ENCODE measurements around the gene ID1. TPM values are rescaled to one million over a fixed set of nuclear protein-coding genes. Genes with fewer than 3 reads are reported as not detected.

ID1 gene
- total and polyA plus RNA-seq, 8 donors, result 168 to 585 (median 364) TPM

DNA sequence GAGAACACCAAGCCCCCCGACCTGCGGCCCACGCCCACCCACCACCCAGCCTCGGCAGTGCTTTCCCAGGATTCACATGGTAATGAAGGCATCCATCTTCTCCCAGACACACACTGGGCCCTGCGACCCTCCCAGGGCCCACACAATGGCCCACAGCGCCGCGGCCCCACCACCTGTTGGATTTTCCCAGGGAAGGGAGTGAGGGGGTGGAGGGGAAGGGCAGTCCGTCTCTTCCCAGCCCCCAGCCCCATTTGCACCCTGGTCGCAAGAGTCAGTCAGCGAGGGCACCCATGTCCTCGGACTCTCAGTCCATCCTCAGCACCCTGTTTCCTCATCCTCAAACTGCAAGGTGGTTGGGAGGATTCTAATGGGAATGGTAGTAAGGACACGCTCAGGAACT, 23.7 kb upstream of the ID1 start:
- 73 to 91% (median 87%) methylated on average over 12 to 13 of the region's 13 CpGs for WGBS, 5 donors
- Histone ChIP-seq H3K4me1 (no peaks in the 10 kb centered on the region), H3K27me3 (no peaks in the 10 kb centered on the region), H3K9me3 (no peaks in the 10 kb centered on the region), H3K27ac (no peak overlapping the region), H3K36me3 (no peaks in the 10 kb centered on the region), H3K4me3 (no peak overlapping the region)
- no peak for TF ChIP-seq POLR2A (IDR thresholded peaks at IDR 0.05)
- TF ChIP-seq EP300 (IDR thresholded peaks at IDR 0.05), result no peak
- TF ChIP-seq, protein P1, sequence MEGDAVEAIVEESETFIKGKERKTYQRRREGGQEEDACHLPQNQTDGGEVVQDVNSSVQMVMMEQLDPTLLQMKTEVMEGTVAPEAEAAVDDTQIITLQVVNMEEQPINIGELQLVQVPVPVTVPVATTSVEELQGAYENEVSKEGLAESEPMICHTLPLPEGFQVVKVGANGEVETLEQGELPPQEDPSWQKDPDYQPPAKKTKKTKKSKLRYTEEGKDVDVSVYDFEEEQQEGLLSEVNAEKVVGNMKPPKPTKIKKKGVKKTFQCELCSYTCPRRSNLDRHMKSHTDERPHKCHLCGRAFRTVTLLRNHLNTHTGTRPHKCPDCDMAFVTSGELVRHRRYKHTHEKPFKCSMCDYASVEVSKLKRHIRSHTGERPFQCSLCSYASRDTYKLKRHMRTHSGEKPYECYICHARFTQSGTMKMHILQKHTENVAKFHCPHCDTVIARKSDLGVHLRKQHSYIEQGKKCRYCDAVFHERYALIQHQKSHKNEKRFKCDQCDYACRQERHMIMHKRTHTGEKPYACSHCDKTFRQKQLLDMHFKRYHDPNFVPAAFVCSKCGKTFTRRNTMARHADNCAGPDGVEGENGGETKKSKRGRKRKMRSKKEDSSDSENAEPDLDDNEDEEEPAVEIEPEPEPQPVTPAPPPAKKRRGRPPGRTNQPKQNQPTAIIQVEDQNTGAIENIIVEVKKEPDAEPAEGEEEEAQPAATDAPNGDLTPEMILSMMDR (IDR thresholded peaks at IDR 0.05), result no peak
- no peak for TF ChIP-seq POLR2AphosphoS5 (IDR thresholded peaks at IDR 0.05)
- no peak for DNase-seq
- intact Hi-C loops (cut with DNase I; ENCODE audit: low total_unique reads), result no loop called here

DNA sequence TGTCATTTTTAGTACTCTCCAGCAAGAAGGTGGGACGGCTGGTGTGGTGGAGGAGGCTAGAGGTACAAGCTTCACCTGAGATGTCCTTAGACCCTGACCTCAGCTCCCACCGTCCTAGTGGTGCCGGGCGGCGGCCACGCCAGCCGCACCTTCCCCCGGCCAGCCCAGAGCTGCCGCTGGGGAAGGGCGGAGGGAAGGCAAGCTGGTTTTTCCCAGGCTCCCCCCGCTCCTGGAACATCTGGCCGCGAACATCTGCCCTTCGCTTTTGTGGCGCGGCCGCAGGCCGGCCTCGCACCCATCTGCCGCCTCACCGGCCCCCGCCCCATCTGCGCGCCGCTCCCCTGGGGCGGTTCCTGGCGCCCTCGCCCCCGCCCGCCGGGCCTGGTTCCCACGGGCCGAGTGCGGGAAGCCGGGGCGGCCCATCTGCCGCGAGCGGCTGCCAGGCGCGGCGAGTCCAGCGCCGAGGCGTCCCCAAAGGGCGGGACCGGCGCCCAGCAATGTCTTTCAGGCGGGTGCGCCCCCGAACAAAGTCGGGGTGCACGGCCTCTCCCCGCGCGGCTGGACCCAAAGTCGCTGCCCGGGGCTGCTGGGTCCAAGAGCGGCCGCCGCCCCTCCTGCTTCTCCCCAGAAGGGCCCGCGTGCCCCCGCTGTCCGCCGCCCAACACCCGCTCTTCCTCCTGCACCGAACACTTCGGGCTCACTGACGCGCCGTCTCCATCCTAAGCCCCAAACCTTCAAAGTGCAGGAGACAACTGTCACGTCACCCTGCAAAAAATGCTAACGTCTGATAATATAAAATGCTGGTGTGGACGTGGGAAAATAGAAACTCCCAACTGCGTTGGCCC, 17.3 kb upstream of the ID1 start:
- TF ChIP-seq POLR2A (IDR thresholded peaks at IDR 0.05) (no peak), POLR2AphosphoS5 (IDR thresholded peaks at IDR 0.05) (peak in 1 of 3 donors; percentile 35), EP300 (IDR thresholded peaks at IDR 0.05) (no peak)
- TF ChIP-seq, protein P1 (IDR thresholded peaks at IDR 0.05), result no peak
- Histone ChIP-seq H3K9me3 (no peaks in the 10 kb centered on the region), H3K36me3 (no peaks in the 10 kb centered on the region), H3K4me3 (peak overlapping the region; percentile 50 to 57 (median 52)), H3K4me1 (peaks cover 14 to 20% (median 16%) of the 10 kb centered on the region in 4 donors), H3K27ac (peak overlapping the region; percentile 51 to 86 (median 79)), H3K27me3 (peaks cover 0 to 10% (median 0%) of the 10 kb centered on the region in 3 donors)
- 4 to 9% (median 5%) methylated on average over 22 to 76 of the region's 76 CpGs for WGBS, 5 donors
- intact Hi-C loops (cut with DNase I; ENCODE audit: low total_unique reads), result no loop called here
- DNase-seq, result peak; percentile 57 to 82

DNA sequence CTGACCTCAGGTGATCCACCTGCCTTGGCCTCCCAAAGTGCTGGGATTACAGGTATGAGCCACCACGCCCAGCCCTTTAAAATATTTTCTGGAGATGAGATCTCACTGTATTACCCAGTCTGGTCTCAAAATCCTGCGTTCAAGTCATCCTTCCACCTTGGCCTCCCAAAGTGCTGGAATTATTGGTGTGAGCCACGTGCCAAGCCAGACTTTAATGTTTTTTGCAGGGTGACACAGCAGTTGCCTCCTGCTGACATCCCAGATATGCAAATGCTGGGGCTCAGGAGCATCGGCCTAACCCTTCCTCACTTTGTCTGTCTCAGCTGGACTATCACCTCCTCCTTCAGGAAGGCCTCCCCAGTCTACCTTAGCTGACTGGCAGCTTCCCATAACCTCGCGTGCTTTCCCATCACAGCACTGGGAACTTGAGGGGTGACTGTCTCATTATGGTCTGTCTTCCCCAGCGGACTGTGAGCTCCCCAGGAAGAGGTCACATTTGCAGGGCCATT, 14.3 kb upstream of the ID1 start:
- Histone ChIP-seq H3K36me3 (no peaks in the 10 kb centered on the region), H3K9me3 (no peaks in the 10 kb centered on the region), H3K4me1 (peaks cover 14 to 36% (median 27%) of the 10 kb centered on the region in 4 donors), H3K4me3 (no peak overlapping the region), H3K27ac (peak overlapping the region in 1 of 5 donors; percentile 16), H3K27me3 (peaks cover 0 to 10% (median 0%) of the 10 kb centered on the region in 3 donors)
- no peak for DNase-seq
- 86 to 92% (median 91%) methylated on average over 7 of the region's 7 CpGs for WGBS, 5 donors
- intact Hi-C loops (cut with DNase I; ENCODE audit: low total_unique reads), result no loop called here
- TF ChIP-seq POLR2A (IDR thresholded peaks at IDR 0.05) (no peak), EP300 (IDR thresholded peaks at IDR 0.05) (no peak), POLR2AphosphoS5 (IDR thresholded peaks at IDR 0.05) (no peak)
- TF ChIP-seq, protein P1 (IDR thresholded peaks at IDR 0.05), result no peak

DNA sequence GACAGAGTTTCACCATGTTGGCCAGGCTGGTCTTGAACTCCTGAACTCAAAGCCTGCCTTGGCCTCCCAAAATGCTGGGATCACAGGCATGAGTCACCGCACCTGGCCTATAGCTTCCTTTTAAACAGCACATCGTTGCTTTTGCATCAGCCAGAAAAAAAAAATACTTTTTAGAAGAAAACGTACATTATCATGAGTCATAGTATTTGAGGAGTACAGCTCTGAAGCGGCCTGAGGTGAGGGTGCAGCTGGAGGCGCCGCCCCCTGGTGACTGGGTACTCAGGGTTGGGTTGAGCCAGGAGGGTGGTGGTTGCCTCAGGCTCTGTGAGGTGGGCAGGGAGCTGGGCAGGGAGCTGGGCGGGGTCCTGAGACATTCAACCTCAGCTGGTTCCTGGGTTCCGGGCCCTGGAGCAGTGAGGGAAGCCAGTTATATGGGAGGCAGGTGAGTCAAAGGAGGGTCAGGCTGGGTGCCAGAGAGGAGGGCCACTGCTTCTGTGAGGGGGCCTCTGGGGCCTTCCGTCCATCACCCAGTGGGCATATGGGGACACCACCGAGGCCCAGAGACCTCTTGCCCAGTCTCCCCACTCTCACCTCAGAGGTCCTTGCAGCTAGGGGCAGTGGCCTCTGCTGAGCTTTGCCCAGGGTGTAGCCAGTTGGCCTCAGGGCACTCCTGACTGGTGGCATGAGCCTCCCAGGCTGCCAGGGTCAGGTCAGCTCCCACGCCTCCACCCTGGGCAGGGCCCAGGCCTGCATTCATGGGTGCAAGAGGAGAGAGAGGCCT, 11.7 kb upstream of the ID1 start:
- TF ChIP-seq POLR2AphosphoS5 (IDR thresholded peaks at IDR 0.05) (peak in 2 of 3 donors; percentile 30 to 51), EP300 (IDR thresholded peaks at IDR 0.05) (no peak), POLR2A (IDR thresholded peaks at IDR 0.05) (no peak)
- H3K9me3 ChIP-seq, result no peaks in the 10 kb centered on the region
- peak overlapping the region; percentile 81 to 85 (median 83) for H3K27ac ChIP-seq
- DNase-seq, result peak; percentile 81 to 95
- no peak overlapping the region for H3K4me3 ChIP-seq
- H3K4me1 ChIP-seq, result peaks cover 0 to 36% (median 22%) of the 10 kb centered on the region in 4 donors
- intact Hi-C loops (cut with DNase I; ENCODE audit: low total_unique reads), result no loop called here
- H3K36me3 ChIP-seq, result no peaks in the 10 kb centered on the region
- no peaks in the 10 kb centered on the region for H3K27me3 ChIP-seq
- 44 to 72% (median 50%) methylated on average over 8 to 11 of the region's 11 CpGs for WGBS, 5 donors

Data from stomach (tissue), 9 donors.